Measurements from ENCODE around the gene FOXC1. TPM values are rescaled to one million over a fixed set of nuclear protein-coding genes. Genes with fewer than 3 reads are reported as not detected.

The FOXC1 gene
- total and polyA plus RNA-seq, 10 of the 15 experiments (the other 5 are each of a cell fraction or from before 2014, with no cell fraction given) = 0.13 to 1.5 (median 0.48) TPM; not detected in 2

GRCh38 chr6:1597924-1598323 lies 11.8 kb upstream of the FOXC1 start:
- FAIRE-seq = no peak
- H3K4me3 ChIP-seq = no peak overlapping the region
- H3K36me3 ChIP-seq (ENCODE audit: control insufficient read depth in 2 of 2, insufficient read depth in 2 of 2, low read length in 1 of 2) = no peaks in the 10 kb centered on the region
- no peaks in the 10 kb centered on the region for H4K20me1 ChIP-seq (ENCODE audit: control insufficient read depth, insufficient read depth)
- no peak for DNase-seq (ENCODE audit: low read depth, low spot score)
- RAD21 ChIA-PET (ENCODE audit: unreplicated experiment) = interaction anchor here (1.1 to 2.4 kb wide), 4 partner anchors 10 to 1152 kb away, joined by 3 to 8 read pairs (median 6); partner anchors contain the start of gene MYLK4
- ATAC-seq = no peak
- no TSS peak for BruUV-seq (replicated peaks)
- in situ Hi-C loops (cut with MboI) = loop anchor here (10.0 to 25.0 kb wide), 2 partner anchors 1157 to 1339 kb away; partner anchors contain the start of gene MYLK4
- H3K27ac ChIP-seq (ENCODE audit: control insufficient read depth, insufficient read depth) = no peak overlapping the region
- SMC1A ChIA-PET (ENCODE audit: uncharacterized antibody, unreplicated experiment) = interaction anchor here (0.7 to 2.9 kb wide), 6 partner anchors 506 to 1037 kb away, joined by 3 to 12 read pairs (median 4); no protein-coding TSS in a partner anchor
- no peaks in the 10 kb centered on the region for H3K4me1 ChIP-seq (ENCODE audit: control insufficient read depth, insufficient read depth, low read length)
- intact Hi-C loops (cut with micrococcal nuclease; ENCODE audit: unreplicated experiment) = loop anchor here (2.0 to 10.0 kb wide), 3 partner anchors 599 to 847 kb away; no protein-coding TSS in a partner anchor
- peaks cover 3% of the 10 kb centered on the region in 2 experiments for H3K27me3 ChIP-seq (replicated peaks in 1 of 2; ENCODE audit: control insufficient read depth in 2 of 2, insufficient read depth in 2 of 2, low read length in 1 of 2)
- H2AFZ ChIP-seq (ENCODE audit: control insufficient read depth, low read depth, low read length) = no peak overlapping the region
- POLR2A ChIA-PET = no interaction called here
- CTCF ChIA-PET = interaction anchor here (0.7 to 3.8 kb wide), 14 partner anchors 9 to 1140 kb away, joined by 3 to 33 read pairs (median 8); no protein-coding TSS in a partner anchor
- H3K9ac ChIP-seq (ENCODE audit: control insufficient read depth, insufficient read depth, low read length) = no peak overlapping the region
- no peak overlapping the region for H3K4me2 ChIP-seq (ENCODE audit: control insufficient read depth, insufficient read depth)
- H3K9me3 ChIP-seq (replicated peaks; ENCODE audit: control insufficient read depth, insufficient read depth, low read length) = no peaks in the 10 kb centered on the region
- WGBS (ENCODE audit: insufficient coverage, insufficient replicate concordance, low lambda C conversion rate, missing lambda C conversion rate) = 83% methylated on average over 5 of the region's 5 CpGs
- H3K79me2 ChIP-seq (ENCODE audit: control insufficient read depth, insufficient read depth, low read length) = no peaks in the 10 kb centered on the region
- no peak for TF ChIP-seq SUZ12 (IDR thresholded peaks at IDR 0.05; ENCODE audit: unreplicated experiment)
- no peak for TF ChIP-seq SMAD1 (IDR thresholded peaks at IDR 0.05; ENCODE audit: low read depth, partially characterized antibody)
- TF ChIP-seq HDAC6 (IDR thresholded peaks at IDR 0.05; ENCODE audit: unreplicated experiment) = no peak
- TF ChIP-seq ZNF687 (IDR thresholded peaks at IDR 0.05) = no peak
- TF ChIP-seq USF2 (IDR thresholded peaks at IDR 0.05; ENCODE audit: borderline replicate concordance, low read depth, low read length) = no peak
- no peak for TF ChIP-seq SREBF2 (IDR thresholded peaks at IDR 0.05; ENCODE audit: low read length)
- TF ChIP-seq WRNIP1 (IDR thresholded peaks at IDR 0.05; ENCODE audit: borderline replicate concordance, low read depth, low read length) = no peak
- no peak for TF ChIP-seq EP300 (IDR thresholded peaks at IDR 0.05; ENCODE audit: borderline replicate concordance in 1 of 2, control insufficient read depth in 1 of 2, low read depth in 2 of 2, low read length in 2 of 2)
- no peak for TF ChIP-seq HDAC2 (IDR thresholded peaks at IDR 0.05)
- TF ChIP-seq RB1 (IDR thresholded peaks at IDR 0.05; ENCODE audit: borderline replicate concordance) = no peak
- TF ChIP-seq NFXL1 (IDR thresholded peaks at IDR 0.05; ENCODE audit: borderline replicate concordance) = no peak
- TF ChIP-seq MYB (IDR thresholded peaks at IDR 0.05; ENCODE audit: borderline replicate concordance, low read depth, low read length) = no peak
- no peak for TF ChIP-seq IRF5 (IDR thresholded peaks at IDR 0.05; ENCODE audit: borderline replicate concordance)
- no peak for TF ChIP-seq SRF (IDR thresholded peaks at IDR 0.05; ENCODE audit: low read depth in 2 of 2, low read length in 2 of 2)
- TF ChIP-seq KDM1A (IDR thresholded peaks at IDR 0.05; ENCODE audit: borderline replicate concordance) = no peak
- no peak for TF ChIP-seq CBFB (IDR thresholded peaks at IDR 0.05; ENCODE audit: low read depth)
- no peak for TF ChIP-seq CBX5 (IDR thresholded peaks at IDR 0.05; ENCODE audit: low read depth)

All from GM12878 (cell line).